Heart left ventricle (tissue), 13 donors: ENCODE results near the gene RNF150.

Experiments used
- CTCF ChIP-seq, 12 donors: fragments of 200-600 bp; sonication (generic) in 4 of 12; IDR thresholded peaks; one replicate each; pipeline versions ENCODE4 v1.5.0 to v1.8.0; 2018 to 2022; ENCODE audit warnings: antibody characterized with exemption in 12 of 12, mild to moderate bottlenecking in 5 of 12
- POLR2A ChIP-seq, 2 donors: fragments of 450-650 bp; IDR thresholded peaks; one replicate each; pipeline ENCODE4 v1.6.1; 2017; ENCODE audit warnings: antibody characterized with exemption in 2 of 2, mild to moderate bottlenecking in 2 of 2, moderate library complexity in 2 of 2
- donor health status: ischemic (EF 13 %, LVEDD 7.1; RV severe dilation, severe dysfunction).
- donor health status: DM: no; HTN: yes; CAD: no.
- donor health status: DM: no; HTN: no; CAD: no.
- donor health status: ischemic (EF 25% LVEDD 6.9; RV normal size, moderate dysfunction).
- donor health status: ischemic (EF 25% LVEDD 5.7; RV mildly dilated, moderate dysfunction).
- donor health status: ischemic (EF 35%, LVEDD 5.7; RV mildly dilated, moderate dysfunction).
- donor health status: nonischemic (EF 11% LVEDD 7.7; RV severe dilation, severe dysfunction).
- donor health status: DM: yes; HTN: yes; CAD: no.
- donor health status: PGD.
- donor health status: ischemic (EF 29% LVEDD 5.4; RV normal size, mild dysfunction).
- donor health status: nonischemic (EF 23%, LVEDD 6.1; RV moderate dilation, normal function).

GRCh38 chr4:140839888-140840790 lies 293.1 kb downstream of the RNF150 start:
- no peak for TF ChIP-seq POLR2A (IDR thresholded peaks at IDR 0.05)
- no peak for TF ChIP-seq CTCF (IDR thresholded peaks at IDR 0.05)
